Ishikawa (cell line): ENCODE data around the gene MAOB.

Experiments
- CEBPB ChIP-seq: IDR thresholded peaks from 2 replicates; pipeline ENCODE4 v1.6.1; 2012
- CREB1 ChIP-seq: IDR thresholded peaks from 2 replicates; pipeline ENCODE4 v1.6.1; 2012; ENCODE audit warnings: low read depth
- EGR1 ChIP-seq: IDR thresholded peaks from 2 replicates; pipeline ENCODE4 v1.6.1; 2012
- EP300 ChIP-seq: IDR thresholded peaks from 2 replicates; pipeline ENCODE4 v1.6.1; 2012; ENCODE audit warnings: borderline replicate concordance
- FOXM1 ChIP-seq: IDR thresholded peaks from 2 replicates; pipeline ENCODE4 v1.6.1; 2012; ENCODE audit warnings: low read depth, borderline replicate concordance
- NFIC ChIP-seq: IDR thresholded peaks from 2 replicates; pipeline ENCODE4 v1.6.1; 2012
- RAD21 ChIP-seq: IDR thresholded peaks from 2 replicates; pipeline ENCODE4 v1.6.1; 2012; ENCODE audit warnings: low read depth
- TAF1 ChIP-seq: IDR thresholded peaks from 2 replicates; pipeline ENCODE4 v1.6.1; 2012; ENCODE audit warnings: low read depth, mild to moderate bottlenecking
- TCF12 ChIP-seq: IDR thresholded peaks from 2 replicates; pipeline ENCODE4 v1.6.1; 2012; ENCODE audit warnings: low read depth
- TEAD4 ChIP-seq: IDR thresholded peaks from 2 replicates; pipeline ENCODE4 v1.6.1; 2012
- YY1 ChIP-seq: IDR thresholded peaks from 2 replicates; pipeline ENCODE4 v1.6.1; 2012; ENCODE audit warnings: low read depth
- ZBTB7A ChIP-seq: IDR thresholded peaks from 2 replicates; pipeline ENCODE4 v1.6.1; 2012; ENCODE audit warnings: low read depth
- TF ChIP-seq, protein P1 (sequence below): IDR thresholded peaks from 2 replicates; pipeline ENCODE4 v1.6.1; 2012
- TF ChIP-seq, protein P2 (sequence below): IDR thresholded peaks from 2 replicates; pipeline ENCODE4 v1.6.1; 2012; ENCODE audit warnings: low read depth, mild to moderate bottlenecking
- TF ChIP-seq, protein P3 (sequence below): IDR thresholded peaks from 2 replicates; pipeline ENCODE4 v1.6.1; 2012

Gene MAOB

DNA sequence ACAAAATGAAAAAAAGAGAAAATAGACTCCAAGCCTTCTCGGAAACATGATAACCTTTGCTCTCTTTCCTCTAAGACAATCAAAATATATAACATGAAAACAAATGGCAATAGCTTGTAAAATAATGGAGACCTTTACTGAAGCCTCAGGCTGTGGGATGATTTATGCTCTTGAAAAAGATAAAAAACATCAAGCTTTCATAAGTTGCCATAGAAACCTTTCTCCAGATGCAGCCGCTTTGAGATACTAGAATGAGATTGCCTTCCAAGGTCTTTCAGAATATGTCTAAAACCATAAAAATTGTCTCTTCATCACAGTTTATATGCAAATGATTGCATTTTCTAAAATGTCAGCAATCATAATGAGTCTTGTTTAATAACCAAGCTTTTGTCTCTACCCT is 31.6 kb downstream of the MAOB start:
- no peak for TF ChIP-seq TAF1
- TF ChIP-seq, protein P1, sequence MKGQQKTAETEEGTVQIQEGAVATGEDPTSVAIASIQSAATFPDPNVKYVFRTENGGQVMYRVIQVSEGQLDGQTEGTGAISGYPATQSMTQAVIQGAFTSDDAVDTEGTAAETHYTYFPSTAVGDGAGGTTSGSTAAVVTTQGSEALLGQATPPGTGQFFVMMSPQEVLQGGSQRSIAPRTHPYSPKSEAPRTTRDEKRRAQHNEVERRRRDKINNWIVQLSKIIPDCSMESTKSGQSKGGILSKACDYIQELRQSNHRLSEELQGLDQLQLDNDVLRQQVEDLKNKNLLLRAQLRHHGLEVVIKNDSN = no peak
- no peak for TF ChIP-seq FOXM1
- TF ChIP-seq ZBTB7A = no peak
- TF ChIP-seq TEAD4 = no peak
- TF ChIP-seq TCF12 = no peak
- TF ChIP-seq, protein P2, sequence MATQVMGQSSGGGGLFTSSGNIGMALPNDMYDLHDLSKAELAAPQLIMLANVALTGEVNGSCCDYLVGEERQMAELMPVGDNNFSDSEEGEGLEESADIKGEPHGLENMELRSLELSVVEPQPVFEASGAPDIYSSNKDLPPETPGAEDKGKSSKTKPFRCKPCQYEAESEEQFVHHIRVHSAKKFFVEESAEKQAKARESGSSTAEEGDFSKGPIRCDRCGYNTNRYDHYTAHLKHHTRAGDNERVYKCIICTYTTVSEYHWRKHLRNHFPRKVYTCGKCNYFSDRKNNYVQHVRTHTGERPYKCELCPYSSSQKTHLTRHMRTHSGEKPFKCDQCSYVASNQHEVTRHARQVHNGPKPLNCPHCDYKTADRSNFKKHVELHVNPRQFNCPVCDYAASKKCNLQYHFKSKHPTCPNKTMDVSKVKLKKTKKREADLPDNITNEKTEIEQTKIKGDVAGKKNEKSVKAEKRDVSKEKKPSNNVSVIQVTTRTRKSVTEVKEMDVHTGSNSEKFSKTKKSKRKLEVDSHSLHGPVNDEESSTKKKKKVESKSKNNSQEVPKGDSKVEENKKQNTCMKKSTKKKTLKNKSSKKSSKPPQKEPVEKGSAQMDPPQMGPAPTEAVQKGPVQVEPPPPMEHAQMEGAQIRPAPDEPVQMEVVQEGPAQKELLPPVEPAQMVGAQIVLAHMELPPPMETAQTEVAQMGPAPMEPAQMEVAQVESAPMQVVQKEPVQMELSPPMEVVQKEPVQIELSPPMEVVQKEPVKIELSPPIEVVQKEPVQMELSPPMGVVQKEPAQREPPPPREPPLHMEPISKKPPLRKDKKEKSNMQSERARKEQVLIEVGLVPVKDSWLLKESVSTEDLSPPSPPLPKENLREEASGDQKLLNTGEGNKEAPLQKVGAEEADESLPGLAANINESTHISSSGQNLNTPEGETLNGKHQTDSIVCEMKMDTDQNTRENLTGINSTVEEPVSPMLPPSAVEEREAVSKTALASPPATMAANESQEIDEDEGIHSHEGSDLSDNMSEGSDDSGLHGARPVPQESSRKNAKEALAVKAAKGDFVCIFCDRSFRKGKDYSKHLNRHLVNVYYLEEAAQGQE = no peak
- TF ChIP-seq EGR1 = no peak
- TF ChIP-seq EP300 = no peak

DNA sequence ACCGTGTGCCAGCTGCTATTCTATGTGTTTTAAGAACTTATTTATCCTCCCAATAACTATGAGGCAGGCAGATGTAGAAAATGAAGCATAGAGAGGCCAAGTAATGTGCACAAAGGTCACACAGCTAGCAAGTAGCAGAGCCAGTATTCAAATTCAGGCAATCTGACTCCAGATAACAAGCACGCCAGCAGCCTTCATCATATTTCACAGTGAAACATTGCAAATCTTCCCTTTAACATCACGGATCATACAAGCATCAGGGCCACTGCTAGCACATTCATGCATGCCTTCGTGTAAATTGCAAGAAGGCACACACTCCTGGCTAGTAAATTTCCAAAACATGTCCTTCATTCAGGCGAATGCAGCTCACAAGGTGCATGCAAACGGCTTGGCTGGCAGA is 33.1 kb downstream of the MAOB start:
- TF ChIP-seq FOXM1 (no peak), TCF12 (no peak), RAD21 (no peak), NFIC (no peak), ZBTB7A (no peak), TAF1 (no peak)
- TF ChIP-seq, protein P3, sequence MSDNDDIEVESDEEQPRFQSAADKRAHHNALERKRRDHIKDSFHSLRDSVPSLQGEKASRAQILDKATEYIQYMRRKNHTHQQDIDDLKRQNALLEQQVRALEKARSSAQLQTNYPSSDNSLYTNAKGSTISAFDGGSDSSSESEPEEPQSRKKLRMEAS = no peak
- TF ChIP-seq, protein P2 = no peak

DNA sequence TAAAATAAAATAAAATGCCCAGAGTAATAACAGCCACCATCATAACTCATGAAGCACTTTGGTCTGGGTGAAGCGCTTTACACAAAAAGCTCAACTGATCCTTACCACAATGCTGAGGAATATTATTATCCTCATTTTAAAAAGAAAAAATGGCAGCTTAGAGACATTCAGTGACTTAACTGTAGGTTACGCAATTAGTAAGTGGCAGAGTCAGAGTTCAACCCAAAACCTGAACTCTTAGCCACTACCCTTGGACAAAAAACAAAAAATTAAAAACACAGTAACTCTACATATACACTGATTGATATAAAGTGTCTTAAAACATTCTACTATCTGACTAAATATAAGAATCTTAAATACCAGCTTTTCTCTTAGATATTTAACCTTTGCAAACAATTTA is 34.9 kb downstream of the MAOB start:
- TF ChIP-seq FOXM1 = no peak
- TF ChIP-seq RAD21 = no peak
- TF ChIP-seq, protein P1 = no peak
- no peak for TF ChIP-seq NFIC
- TF ChIP-seq, protein P2 = no peak
- no peak for TF ChIP-seq ZBTB7A
- TF ChIP-seq CEBPB = no peak
- no peak for TF ChIP-seq CREB1
- TF ChIP-seq TCF12 = no peak
- no peak for TF ChIP-seq EGR1
- no peak for TF ChIP-seq YY1
- TF ChIP-seq TEAD4 = no peak
- no peak for TF ChIP-seq EP300
- TF ChIP-seq TAF1 = no peak
- TF ChIP-seq, protein P3 = no peak

DNA sequence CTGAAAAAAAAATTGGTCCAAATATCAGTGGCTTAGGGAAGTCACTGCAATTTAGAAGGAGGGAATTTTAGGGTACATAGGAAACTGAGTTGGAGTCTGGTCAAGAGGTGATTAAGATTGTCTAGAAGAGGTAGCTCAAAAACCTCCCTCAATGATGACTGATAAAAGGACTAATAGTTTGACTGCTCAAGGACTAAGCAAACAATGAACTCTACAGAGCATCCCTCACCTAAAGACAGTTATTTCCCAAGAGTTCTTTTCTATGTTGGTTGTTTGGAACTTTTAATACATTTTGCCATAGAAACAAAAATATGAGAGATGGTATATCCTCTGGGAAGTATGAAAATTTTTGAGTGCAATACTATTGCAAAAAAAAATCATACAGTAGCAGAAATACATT is 35.7 kb downstream of the MAOB start:
- TF ChIP-seq ZBTB7A (no peak), NFIC (no peak), TEAD4 (no peak), CEBPB (no peak), CREB1 (no peak), TCF12 (no peak)
- TF ChIP-seq, protein P2 = no peak
- TF ChIP-seq, protein P1 = no peak
